ENCODE measurements around the gene PRM1. TPM values are rescaled to one million over a fixed set of nuclear protein-coding genes. Genes with fewer than 3 reads are reported as not detected.
A peak's percentile ranks its signal among the peaks of the same experiment; 100 is the strongest.
"Not testable (repeated sequence)": the region's sequence is repeated elsewhere in the genome, so short reads cannot be mapped to it uniquely, and the experiment has no call there.

PRM1 gene
- total RNA-seq, 1 experiment from 2014 or later, result not detected

DNA sequence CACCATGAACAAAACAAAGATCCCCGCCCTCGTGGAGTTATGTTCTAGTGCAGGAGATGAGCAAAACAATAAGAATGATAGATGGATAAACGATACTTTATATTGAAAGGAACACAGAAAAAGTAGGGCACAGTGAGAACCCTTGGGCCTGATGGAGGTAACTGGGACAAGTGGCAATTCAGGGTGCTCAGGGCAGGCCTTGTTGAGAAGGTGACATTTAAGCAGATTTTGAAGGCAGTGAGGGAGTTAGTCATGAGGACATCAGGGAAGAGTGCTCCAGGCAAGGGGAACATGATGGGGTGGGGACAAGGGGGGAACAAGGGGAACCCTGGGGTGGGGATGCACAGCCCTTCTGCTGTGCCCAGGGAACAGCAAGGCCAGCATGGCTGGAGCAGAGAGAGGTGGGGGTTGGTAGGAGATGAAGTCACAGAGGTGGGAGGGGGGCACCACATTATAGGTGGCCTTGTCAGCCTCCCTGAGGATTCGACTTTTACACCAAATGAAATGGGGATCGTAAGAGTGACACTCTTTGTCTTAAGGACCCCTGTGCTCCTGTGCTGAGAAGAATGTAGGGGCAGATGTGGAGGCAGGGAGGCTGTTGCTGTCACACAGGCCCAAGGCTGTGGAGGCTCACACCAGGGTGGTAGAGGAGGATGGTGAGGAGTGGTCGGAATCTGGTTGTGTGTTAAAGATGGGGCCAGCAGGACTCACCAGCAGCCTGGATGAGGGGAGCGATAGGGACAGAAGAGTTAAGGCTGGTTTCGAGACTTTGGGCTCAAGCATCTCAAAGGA is 9.2 kb upstream of the PRM1 start:
- no peaks in the 10 kb centered on the region; a peak in 1 of 7 replicates for H3K36me3 Mint-ChIP-seq (ENCODE audit: insufficient read depth in 1 of 3, low read depth in 3 of 3)
- H2BK15ac ChIP-seq (ENCODE audit: low read depth, low read length), result no peak overlapping the region
- H3T11ph ChIP-seq (ENCODE audit: low read length), result no peak overlapping the region
- no peak overlapping the region for H3K23ac ChIP-seq (ENCODE audit: insufficient read length, low read depth, low read length)
- H4K5ac ChIP-seq (ENCODE audit: insufficient read length, low read depth, low read length), result no peak overlapping the region
- H3K4ac ChIP-seq (ENCODE audit: low read depth, low read length), result no peak overlapping the region
- H3K27ac ChIP-seq (ENCODE audit: insufficient read length, low read depth, low read length), result no peak overlapping the region
- H3K18ac ChIP-seq (ENCODE audit: insufficient read length, low read depth, low read length), result no peak overlapping the region
- no peaks in the 10 kb centered on the region for H3K9me3 Mint-ChIP-seq
- no peaks in the 10 kb centered on the region; the same call in none of the 2 replicates for H3K27me3 Mint-ChIP-seq (ENCODE audit: low read depth)
- no peaks in the 10 kb centered on the region for H3K79me1 ChIP-seq (ENCODE audit: insufficient read depth, low read depth, low read length, poor library complexity, severe bottlenecking)
- H2BK12ac ChIP-seq (ENCODE audit: insufficient read length, low read depth, low read length), result no peak overlapping the region
- H3K9ac ChIP-seq (ENCODE audit: extremely low read depth, insufficient read length, low read length), result no peak overlapping the region
- DNase-seq, result no peak
- no peak overlapping the region for H2BK120ac ChIP-seq (ENCODE audit: low read depth, low read length, poor library complexity, severe bottlenecking)
- no peak overlapping the region for H3K14ac ChIP-seq (ENCODE audit: insufficient read depth, low read length)
- no CpG with 5 or more reads among the region's 8 CpGs for WGBS (ENCODE audit: extremely low coverage, insufficient read length, low lambda C conversion rate)
- H3K4me1 Mint-ChIP-seq, result peaks cover 16 to 25% of the 10 kb centered on the region in 2 experiments
- no peak overlapping the region for H2AFZ ChIP-seq (ENCODE audit: low read length)
- no peak overlapping the region for H3K4me3 Mint-ChIP-seq
- no peaks in the 10 kb centered on the region for H3K27me3 ChIP-seq (ENCODE audit: insufficient read depth, low read length)
- peak overlapping the region in 1 of 3 experiments; percentile 4; a peak in 3 of 7 replicates for H3K27ac Mint-ChIP-seq
- H3K4me1 ChIP-seq (ENCODE audit: insufficient read depth, low read length), result peaks cover 2% of the 10 kb centered on the region; the same call in 1 of the 2 replicates
- H4K20me1 ChIP-seq (ENCODE audit: control insufficient read depth, insufficient read depth, insufficient read length), result no peaks in the 10 kb centered on the region
- no peaks in the 10 kb centered on the region for H3K9me3 ChIP-seq (ENCODE audit: control insufficient read depth, low read depth, low read length)
- H3K4me2 ChIP-seq (ENCODE audit: insufficient read depth, insufficient read length, low read length), result no peak overlapping the region
- no peak overlapping the region for H4K8ac ChIP-seq (replicated peaks; ENCODE audit: insufficient read length, low read depth, low read length)
- H2BK5ac ChIP-seq (ENCODE audit: insufficient read length, low read length), result no peak overlapping the region
- TF ChIP-seq, protein P1, sequence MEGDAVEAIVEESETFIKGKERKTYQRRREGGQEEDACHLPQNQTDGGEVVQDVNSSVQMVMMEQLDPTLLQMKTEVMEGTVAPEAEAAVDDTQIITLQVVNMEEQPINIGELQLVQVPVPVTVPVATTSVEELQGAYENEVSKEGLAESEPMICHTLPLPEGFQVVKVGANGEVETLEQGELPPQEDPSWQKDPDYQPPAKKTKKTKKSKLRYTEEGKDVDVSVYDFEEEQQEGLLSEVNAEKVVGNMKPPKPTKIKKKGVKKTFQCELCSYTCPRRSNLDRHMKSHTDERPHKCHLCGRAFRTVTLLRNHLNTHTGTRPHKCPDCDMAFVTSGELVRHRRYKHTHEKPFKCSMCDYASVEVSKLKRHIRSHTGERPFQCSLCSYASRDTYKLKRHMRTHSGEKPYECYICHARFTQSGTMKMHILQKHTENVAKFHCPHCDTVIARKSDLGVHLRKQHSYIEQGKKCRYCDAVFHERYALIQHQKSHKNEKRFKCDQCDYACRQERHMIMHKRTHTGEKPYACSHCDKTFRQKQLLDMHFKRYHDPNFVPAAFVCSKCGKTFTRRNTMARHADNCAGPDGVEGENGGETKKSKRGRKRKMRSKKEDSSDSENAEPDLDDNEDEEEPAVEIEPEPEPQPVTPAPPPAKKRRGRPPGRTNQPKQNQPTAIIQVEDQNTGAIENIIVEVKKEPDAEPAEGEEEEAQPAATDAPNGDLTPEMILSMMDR (conservative IDR thresholded peaks at IDR 0.05), result no peak
- H3K23me2 ChIP-seq (ENCODE audit: insufficient read length, low read depth, low read length, poor library complexity, severe bottlenecking), result no peaks in the 10 kb centered on the region
- no peaks in the 10 kb centered on the region for H3K79me2 ChIP-seq (ENCODE audit: insufficient read depth, low read length)
- no peak overlapping the region for H3K56ac ChIP-seq (ENCODE audit: insufficient read length, low read depth, low read length)
- H4K91ac ChIP-seq (ENCODE audit: insufficient read length, low read depth, low read length), result no peak overlapping the region
- no peak overlapping the region for H2BK20ac ChIP-seq (ENCODE audit: low read depth, low read length, poor library complexity, severe bottlenecking)
- H2AK5ac ChIP-seq (ENCODE audit: insufficient read length, low read length), result no peak overlapping the region

DNA sequence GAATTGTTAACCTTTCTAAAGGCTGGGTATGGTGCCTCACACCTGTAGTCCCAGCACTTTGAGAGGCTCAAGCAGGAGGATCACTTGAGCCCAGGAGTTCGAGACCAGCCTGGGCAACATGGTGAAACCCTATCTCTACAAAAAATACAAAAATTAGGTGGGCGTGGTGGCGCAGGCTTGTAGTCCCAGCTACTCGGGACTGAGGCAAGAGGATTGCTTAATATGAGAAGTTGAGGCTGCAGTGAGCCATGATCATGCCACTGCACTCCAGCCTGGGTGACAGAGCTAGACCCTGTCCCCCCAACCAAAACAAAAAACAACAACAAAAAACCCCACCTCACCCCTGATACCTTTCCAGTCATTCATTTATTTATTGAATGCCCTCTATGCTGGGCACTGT is 8.6 kb upstream of the PRM1 start:
- not testable (repeated sequence) for H3K14ac ChIP-seq (ENCODE audit: insufficient read depth, low read length); H3K23me2 ChIP-seq (ENCODE audit: insufficient read length, low read depth, low read length, poor library complexity, severe bottlenecking); H4K8ac ChIP-seq (replicated peaks; ENCODE audit: insufficient read length, low read depth, low read length); H3K79me2 ChIP-seq (ENCODE audit: insufficient read depth, low read length); H3K4me2 ChIP-seq (ENCODE audit: insufficient read depth, insufficient read length, low read length); H3K79me1 ChIP-seq (ENCODE audit: insufficient read depth, low read depth, low read length, poor library complexity, severe bottlenecking); H3K27ac ChIP-seq (ENCODE audit: insufficient read length, low read depth, low read length); H3K23ac ChIP-seq (ENCODE audit: insufficient read length, low read depth, low read length); H2BK5ac ChIP-seq (ENCODE audit: insufficient read length, low read length); H2BK15ac ChIP-seq (ENCODE audit: low read depth, low read length); H2BK20ac ChIP-seq (ENCODE audit: low read depth, low read length, poor library complexity, severe bottlenecking); H3T11ph ChIP-seq (ENCODE audit: low read length); H2BK12ac ChIP-seq (ENCODE audit: insufficient read length, low read depth, low read length); H4K5ac ChIP-seq (ENCODE audit: insufficient read length, low read depth, low read length); H3K4me3 Mint-ChIP-seq; H3K4ac ChIP-seq (ENCODE audit: low read depth, low read length); H2AK5ac ChIP-seq (ENCODE audit: insufficient read length, low read length); H3K36me3 Mint-ChIP-seq (ENCODE audit: insufficient read depth in 1 of 3, low read depth in 3 of 3); H3K9me3 Mint-ChIP-seq; H3K27ac Mint-ChIP-seq; H3K9ac ChIP-seq (ENCODE audit: extremely low read depth, insufficient read length, low read length); H3K56ac ChIP-seq (ENCODE audit: insufficient read length, low read depth, low read length); H2BK120ac ChIP-seq (ENCODE audit: low read depth, low read length, poor library complexity, severe bottlenecking); DNase-seq; H4K91ac ChIP-seq (ENCODE audit: insufficient read length, low read depth, low read length); H3K4me1 ChIP-seq (ENCODE audit: insufficient read depth, low read length); H3K27me3 ChIP-seq (ENCODE audit: insufficient read depth, low read length); H3K18ac ChIP-seq (ENCODE audit: insufficient read length, low read depth, low read length); H4K20me1 ChIP-seq (ENCODE audit: control insufficient read depth, insufficient read depth, insufficient read length); H3K9me3 ChIP-seq (ENCODE audit: control insufficient read depth, low read depth, low read length); H2AFZ ChIP-seq (ENCODE audit: low read length); H3K27me3 Mint-ChIP-seq (ENCODE audit: low read depth)
- peaks cover 16 to 25% of the 10 kb centered on the region in 2 experiments for H3K4me1 Mint-ChIP-seq
- no CpG with 5 or more reads among the region's 4 CpGs for WGBS (ENCODE audit: extremely low coverage, insufficient read length, low lambda C conversion rate)

Data from H9 (cell line).